HL-60 (cell line): ENCODE data around the gene ITGB3.

Experiments
- DNase-seq, 2 experiments: peaks; one replicate each; pipeline ENCODE4 v3.0.0-alpha.2; 2010 to 2020; ENCODE audit warnings: low read depth in 1 of 2, low spot score in 1 of 2
- H3K27ac ChIP-seq: fragments of 250-450 bp; sonication (Bioruptor Pico); replicated peaks from 2 replicates; pipeline ENCODE4 v1.5.1; 2020; ENCODE audit warnings: mild to moderate bottlenecking, moderate library complexity
- H3K27me3 ChIP-seq: fragments of 250-450 bp; sonication (Bioruptor Pico); 2 replicates; pipeline ENCODE4 v1.5.1; 2021; ENCODE audit warnings: mild to moderate bottlenecking, moderate library complexity; ENCODE audit not compliant: insufficient read depth, poor library complexity, severe bottlenecking
- H3K4me3 ChIP-seq: replicated peaks from 2 replicates; pipeline ENCODE4 v1.5.1; 2011; ENCODE audit warnings: mild to moderate bottlenecking, control low read depth, low read length; ENCODE audit not compliant: insufficient read depth
- CTCF ChIP-seq: IDR thresholded peaks from one replicate; pipeline ENCODE4 v1.5.1; 2011; ENCODE audit warnings: low read length, control low read depth, inconsistent platforms; ENCODE audit not compliant: insufficient read depth
- GABPA ChIP-seq: IDR thresholded peaks from 2 replicates; pipeline ENCODE4 v1.6.1; 2012; ENCODE audit warnings: low read depth
- POLR2AphosphoS5 ChIP-seq: IDR thresholded peaks from 2 replicates; pipeline ENCODE4 v1.6.1; 2012; ENCODE audit warnings: low read depth
- REST ChIP-seq: IDR thresholded peaks from 2 replicates; pipeline ENCODE4 v1.6.1; 2012; ENCODE audit warnings: low read depth; ENCODE audit not compliant: insufficient replicate concordance
- SPI1 ChIP-seq: IDR thresholded peaks from 2 replicates; pipeline ENCODE4 v1.6.1; 2012; ENCODE audit warnings: low read depth, mild to moderate bottlenecking, borderline replicate concordance

ITGB3 gene

GRCh38 chr17:47210105-47210504 is 43.5 kb upstream of the ITGB3 start:
- TF ChIP-seq CTCF = no peak
- no peak for TF ChIP-seq GABPA
- TF ChIP-seq POLR2AphosphoS5 = no peak
- TF ChIP-seq REST = no peak
- no peak for TF ChIP-seq SPI1

GRCh38 chr17:47210779-47211178 is 42.8 kb upstream of the ITGB3 start:
- H3K27me3 ChIP-seq = no peaks in the 10 kb centered on the region
- no peak overlapping the region for H3K4me3 ChIP-seq
- no peak overlapping the region for H3K27ac ChIP-seq
- TF ChIP-seq REST (no peak), POLR2AphosphoS5 (no peak), GABPA (no peak), SPI1 (no peak), CTCF (no peak)
- DNase-seq = no peak

More at GRCh38 chr17:47210105-47210504, 43.5 kb upstream of the ITGB3 start:
- Histone ChIP-seq H3K27me3 (no peaks in the 10 kb centered on the region), H3K4me3 (no peak overlapping the region), H3K27ac (no peak overlapping the region)
- no peak for DNase-seq

GRCh38 chr17:47212458-47212857 is 41.2 kb upstream of the ITGB3 start:
- Histone ChIP-seq H3K27me3 (no peaks in the 10 kb centered on the region), H3K27ac (no peak overlapping the region), H3K4me3 (no peak overlapping the region)
- no peak for TF ChIP-seq REST
- no peak for TF ChIP-seq POLR2AphosphoS5
- TF ChIP-seq SPI1 = no peak
- no peak for TF ChIP-seq CTCF
- TF ChIP-seq GABPA = no peak
- DNase-seq = no peak
